GM19240 (cell line): ENCODE data around the gene DIABLO.
"Not testable (repeated sequence)": the region's sequence is repeated elsewhere in the genome, so short reads cannot be mapped to it uniquely, and the experiment has no call there.

Experiments used
- DNase-seq: peaks from one replicate; pipeline ENCODE4 v3.0.0; 2011; ENCODE audit warnings: low spot score; ENCODE audit not compliant: insufficient read length

DIABLO gene

GRCh38 chr12:122189626-122190475, 36.0 kb downstream of the DIABLO start:
- no peak for DNase-seq

- DNase-seq, result no peak
Observed at GRCh38 chr12:122187466-122187865, 38.4 kb downstream of the DIABLO start.

- no peak for DNase-seq
Observed at GRCh38 chr12:122185494-122186082, 40.3 kb downstream of the DIABLO start.

GRCh38 chr12:122185079-122185478, 40.8 kb downstream of the DIABLO start:
- no peak for DNase-seq

- no peak for DNase-seq
Observed at GRCh38 chr12:122184517-122184916, 41.3 kb downstream of the DIABLO start.

GRCh38 chr12:122183588-122183940, 42.3 kb downstream of the DIABLO start:
- no peak for DNase-seq

- DNase-seq, result no peak
Observed at GRCh38 chr12:122182887-122183587, 42.8 kb downstream of the DIABLO start, which contains the start of gene LRRC43. Gene LRRC43 (plus strand): TSS chr12:122183123. CDS start chr12:122183145, 22 bp downstream.

- not testable (repeated sequence) for DNase-seq
Observed at GRCh38 chr12:122176473-122176872, 49.4 kb downstream of the DIABLO start.

- no peak for DNase-seq
Observed at GRCh38 chr12:122174155-122174845, 51.6 kb downstream of the DIABLO start, which contains the start of gene IL31. Gene IL31 (minus strand): TSS chr12:122174221. CDS start chr12:122174172, 49 bp downstream.

GRCh38 chr12:122172262-122172939, 53.5 kb downstream of the DIABLO start:
- no peak for DNase-seq

GRCh38 chr12:122171399-122171798, 54.5 kb downstream of the DIABLO start:
- no peak for DNase-seq

- no peak for DNase-seq
Observed at GRCh38 chr12:122168492-122168891, 57.4 kb downstream of the DIABLO start.

GRCh38 chr12:122167356-122167925, 58.4 kb downstream of the DIABLO start:
- DNase-seq, result no peak

- DNase-seq, result no peak
Observed at GRCh38 chr12:122166422-122167349, 59.2 kb downstream of the DIABLO start.

- DNase-seq, result no peak
Observed at GRCh38 chr12:122162976-122163375, 62.9 kb downstream of the DIABLO start.

GRCh38 chr12:122161682-122162081, 64.2 kb downstream of the DIABLO start:
- DNase-seq, result no peak

- DNase-seq, result no peak
Observed at GRCh38 chr12:122160761-122161160, 65.1 kb downstream of the DIABLO start.

GRCh38 chr12:122159882-122160281, 66.0 kb downstream of the DIABLO start:
- no peak for DNase-seq

GRCh38 chr12:122158700-122159285, 67.1 kb downstream of the DIABLO start:
- no peak for DNase-seq
